ENCODE data around the gene GRID2.

GRID2 gene

GRCh38 chr4:92535599-92535998 lies 231.8 kb downstream of the GRID2 start:
- no peak for DNase-seq

GRCh38 chr4:92551616-92552015 lies 247.8 kb downstream of the GRID2 start:
- no peak for DNase-seq

GRCh38 chr4:92566269-92566668 lies 262.5 kb downstream of the GRID2 start:
- DNase-seq: no peak

- no peak for DNase-seq
Observed at GRCh38 chr4:92580816-92581215, 277.1 kb downstream of the GRID2 start.

- no peak for DNase-seq
Observed at GRCh38 chr4:92599044-92599443, 295.3 kb downstream of the GRID2 start.

GRCh38 chr4:92600638-92601037 lies 296.9 kb downstream of the GRID2 start:
- no peak for DNase-seq

- no peak for DNase-seq
Observed at GRCh38 chr4:92606227-92606626, 302.5 kb downstream of the GRID2 start.

GRCh38 chr4:92615049-92615448 lies 311.3 kb downstream of the GRID2 start:
- DNase-seq: no peak

- DNase-seq: no peak
Observed at GRCh38 chr4:92618968-92619367, 315.2 kb downstream of the GRID2 start.

GRCh38 chr4:92629302-92629701 lies 325.5 kb downstream of the GRID2 start:
- no peak for DNase-seq

- no peak for DNase-seq
Observed at GRCh38 chr4:92634882-92635281, 331.1 kb downstream of the GRID2 start.

GRCh38 chr4:92636038-92636806 lies 332.5 kb downstream of the GRID2 start:
- no peak for DNase-seq

GRCh38 chr4:92641409-92641808 lies 337.6 kb downstream of the GRID2 start:
- no peak for DNase-seq

- no peak for DNase-seq
Observed at GRCh38 chr4:92646826-92647225, 343.1 kb downstream of the GRID2 start.

GRCh38 chr4:92651536-92651935 lies 347.8 kb downstream of the GRID2 start:
- no peak for DNase-seq

GRCh38 chr4:92654084-92654483 lies 350.3 kb downstream of the GRID2 start:
- DNase-seq: no peak

- no peak for DNase-seq
Observed at GRCh38 chr4:92657695-92658094, 353.9 kb downstream of the GRID2 start.

- DNase-seq: no peak
Observed at GRCh38 chr4:92658318-92658717, 354.6 kb downstream of the GRID2 start.

- DNase-seq: no peak
Observed at GRCh38 chr4:92677805-92678204, 374.0 kb downstream of the GRID2 start.

- DNase-seq: no peak
Observed at GRCh38 chr4:92678292-92678691, 374.5 kb downstream of the GRID2 start.

- DNase-seq: no peak
Observed at GRCh38 chr4:92679149-92679548, 375.4 kb downstream of the GRID2 start.

- no peak for DNase-seq
Observed at GRCh38 chr4:92714640-92715039, 410.9 kb downstream of the GRID2 start.

- no peak for DNase-seq
Observed at GRCh38 chr4:92733231-92733630, 429.5 kb downstream of the GRID2 start.

- DNase-seq: no peak
Observed at GRCh38 chr4:92735025-92735665, 431.4 kb downstream of the GRID2 start.

GRCh38 chr4:92760433-92760832 lies 456.7 kb downstream of the GRID2 start:
- DNase-seq: no peak
